Right hindlimb (tissue), 1 donor: ENCODE results near the gene OSGEPL1.
"Not testable (repeated sequence)": the region's sequence is repeated elsewhere in the genome, so short reads cannot be mapped to it uniquely, and the experiment has no call there.

Source experiments
- DNase-seq: peaks from one replicate; pipeline ENCODE4 v3.0.0-alpha.2; 2018

The OSGEPL1 gene

GRCh38 chr2:189729430-189729829 is 33.2 kb downstream of the OSGEPL1 start:
- DNase-seq: no peak

- no peak for DNase-seq
Observed at GRCh38 chr2:189726849-189727248, 35.7 kb downstream of the OSGEPL1 start.

- no peak for DNase-seq
Observed at GRCh38 chr2:189726271-189726670, 36.3 kb downstream of the OSGEPL1 start.

DNA sequence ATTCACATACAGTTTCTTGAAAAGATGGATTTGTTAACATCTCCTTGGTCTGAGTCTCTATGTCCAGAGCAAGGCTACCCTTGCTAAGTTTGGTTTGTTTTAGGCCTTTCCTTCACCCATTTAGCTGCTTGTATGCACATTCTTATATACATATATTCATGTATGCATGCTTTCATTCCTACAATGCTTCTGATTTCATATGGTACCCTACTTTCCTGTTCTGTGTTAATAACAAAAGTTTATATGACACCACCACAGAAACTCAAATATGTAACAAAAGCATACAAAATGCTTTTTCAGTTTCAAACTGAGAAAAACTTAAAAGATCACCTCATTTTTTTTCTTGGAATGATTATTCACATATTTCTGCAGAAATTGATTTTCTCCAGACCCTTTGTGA is 39.4 kb downstream of the OSGEPL1 start:
- DNase-seq: no peak

- no peak for DNase-seq
Observed at GRCh38 chr2:189719571-189719970, 43.0 kb downstream of the OSGEPL1 start.

GRCh38 chr2:189717593-189717992 is 45.0 kb downstream of the OSGEPL1 start:
- not testable (repeated sequence) for DNase-seq

DNA sequence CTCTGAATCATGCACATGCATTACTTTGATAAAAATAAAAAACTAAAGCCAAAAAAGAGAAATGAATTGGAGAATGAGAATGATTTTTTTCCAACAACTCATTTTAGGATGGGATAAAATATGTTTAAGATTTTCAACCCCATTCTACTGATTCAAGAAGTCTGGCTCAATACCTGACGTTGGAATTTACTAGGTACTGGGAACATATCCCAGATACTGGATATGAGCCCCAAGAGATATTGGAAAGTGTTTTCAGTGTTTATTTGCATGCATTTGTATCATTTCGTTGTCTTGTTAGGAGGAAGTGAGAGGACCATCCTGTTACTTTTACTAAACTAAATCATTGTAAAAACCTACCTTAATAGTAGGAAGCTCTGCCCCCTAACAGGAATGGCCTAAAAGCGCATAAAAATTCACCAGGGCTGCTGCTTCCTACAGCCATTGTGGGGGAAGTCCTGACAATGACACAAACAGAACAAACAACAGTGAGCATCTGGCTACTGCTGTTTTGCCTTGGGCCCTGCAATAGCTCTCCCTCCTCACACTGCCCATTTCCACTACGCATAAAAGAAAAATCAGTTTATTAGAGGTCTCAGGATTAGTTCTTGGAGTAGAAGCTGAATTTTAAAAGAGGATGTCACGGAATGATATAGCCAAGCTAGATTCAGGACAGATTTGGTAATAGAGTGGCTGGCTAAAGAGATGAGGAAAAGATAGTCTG is 52.9 kb downstream of the OSGEPL1 start:
- DNase-seq: no peak

GRCh38 chr2:189702071-189702470 is 60.5 kb downstream of the OSGEPL1 start:
- DNase-seq: no peak

- DNase-seq: no peak
Observed at GRCh38 chr2:189700681-189701080, 61.9 kb downstream of the OSGEPL1 start.

- DNase-seq: no peak
Observed at GRCh38 chr2:189698020-189698887, 64.3 kb downstream of the OSGEPL1 start.
